ENCODE data around the gene SOX5. TPM values are rescaled to one million over a fixed set of nuclear protein-coding genes. Genes with fewer than 3 reads are reported as not detected.

The SOX5 gene
- total and polyA plus RNA-seq, 2 of the 8 experiments (the other 6 are each of a cell fraction or from before 2014, with no cell fraction given), result 2.2 to 2.6 TPM

GRCh38 chr12:23555180-23555824 lies 394.2 kb downstream of the SOX5 start:
- H4K91ac ChIP-seq (replicated peaks; ENCODE audit: insufficient read length, low read length), result no peak overlapping the region
- H3K4me3 ChIP-seq (ENCODE audit: extremely low read depth in 1 of 4, insufficient read depth in 2 of 4, low read depth in 3 of 4, low read length in 4 of 4), result no peak overlapping the region
- no peaks in the 10 kb centered on the region for H3K27me3 ChIP-seq (replicated peaks in 1 of 4; ENCODE audit: control insufficient read depth in 3 of 4, extremely low read depth in 1 of 4, insufficient read depth in 3 of 4, low read length in 3 of 4)
- ChIA-PET CTCF (ENCODE audit: partially characterized antibody) (interaction anchor here (0.6 to 1.2 kb wide), 2 partner anchors 52 to 400 kb away, joined by 3 to 4 read pairs; no protein-coding TSS in a partner anchor), POLR2A (ENCODE audit: partially characterized antibody) (no interaction called here)
- H2BK20ac ChIP-seq (ENCODE audit: low read length), result no peak overlapping the region
- H2AK5ac ChIP-seq (ENCODE audit: low read depth, low read length), result no peak overlapping the region
- H2BK12ac ChIP-seq (ENCODE audit: low read depth, low read length), result no peak overlapping the region
- no peak overlapping the region for H4K5ac ChIP-seq (ENCODE audit: insufficient read length, low read depth, low read length)
- H3K9me3 ChIP-seq (ENCODE audit: insufficient read depth in 2 of 2, low read depth in 1 of 2, low read length in 1 of 2), result no peaks in the 10 kb centered on the region
- no peak overlapping the region for H3K4ac ChIP-seq (replicated peaks; ENCODE audit: insufficient read length, low read depth, low read length)
- no peak overlapping the region for H3K23ac ChIP-seq (ENCODE audit: insufficient read length)
- no peaks in the 10 kb centered on the region for H3K79me2 ChIP-seq (ENCODE audit: control insufficient read depth in 1 of 2, insufficient read depth in 2 of 2, low read length in 2 of 2)
- H3K14ac ChIP-seq (ENCODE audit: insufficient read length), result no peak overlapping the region
- FAIRE-seq (no peak), DNase-seq (ENCODE audit: low read depth in 1 of 2, low spot score in 2 of 2) (no peak)
- H4K20me1 ChIP-seq (replicated peaks in 1 of 2; ENCODE audit: control insufficient read depth in 1 of 2, insufficient read depth in 2 of 2, low read length in 2 of 2), result no peaks in the 10 kb centered on the region
- H3K27ac ChIP-seq (ENCODE audit: low read depth, low read length), result no peak overlapping the region
- no peak overlapping the region for H2BK15ac ChIP-seq (ENCODE audit: low read length)
- H3K23me2 ChIP-seq (ENCODE audit: low read depth, low read length), result no peaks in the 10 kb centered on the region
- no peak overlapping the region for H2BK120ac ChIP-seq (replicated peaks; ENCODE audit: low read depth, low read length)
- H3K9ac ChIP-seq (replicated peaks in 1 of 4; ENCODE audit: extremely low read depth in 1 of 4, low read depth in 3 of 4, low read length in 3 of 4), result no peak overlapping the region
- H3K56ac ChIP-seq (replicated peaks; ENCODE audit: insufficient read length, low read depth, low read length), result no peak overlapping the region
- no peaks in the 10 kb centered on the region for H3K36me3 ChIP-seq (ENCODE audit: control insufficient read depth in 2 of 4, insufficient read depth in 4 of 4, low read length in 3 of 4)
- WGBS, 2 experiments (ENCODE audit: extremely low coverage in 1 of 2, insufficient coverage in 1 of 2, insufficient read length in 1 of 2, insufficient replicate concordance in 2 of 2, low coverage in 1 of 2, low lambda C conversion rate in 2 of 2, missing lambda C conversion rate in 1 of 2), result 90% methylated on average over 4 of the region's 4 CpGs; no CpG with 5 or more reads in 1 of the 2 experiments
- no peaks in the 10 kb centered on the region for H3K4me1 ChIP-seq (replicated peaks in 1 of 4; ENCODE audit: control insufficient read depth in 3 of 4, insufficient read depth in 4 of 4, low read length in 3 of 4)
- H4K8ac ChIP-seq (ENCODE audit: extremely low read depth, insufficient read depth, low read length), result no peak overlapping the region
- H3K18ac ChIP-seq (ENCODE audit: extremely low read depth, low read length), result no peak overlapping the region
- H3K79me1 ChIP-seq (ENCODE audit: low read depth, low read length), result no peaks in the 10 kb centered on the region
- no peak overlapping the region for H3K4me2 ChIP-seq (ENCODE audit: insufficient read depth in 1 of 2, low read depth in 2 of 2, low read length in 2 of 2)
- H2AFZ ChIP-seq (ENCODE audit: low read length), result no peak overlapping the region
- H2BK5ac ChIP-seq (ENCODE audit: low read depth, low read length), result no peak overlapping the region
- TF ChIP-seq CHD1 (IDR thresholded peaks at IDR 0.05; ENCODE audit: low read depth, low read length) (no peak), HDAC6 (IDR thresholded peaks at IDR 0.05; ENCODE audit: low read depth, low read length) (no peak), JUN (IDR thresholded peaks at IDR 0.05; ENCODE audit: low read depth, low read length) (no peak)
